Activated T-cell treated with anti-CD3 and anti-CD28 coated beads, Interleukin-2, amount 50 U/mL, for 4 hours (primary cell): Measurements from ENCODE around the gene TMEM53. TPM values are rescaled to one million over a fixed set of nuclear protein-coding genes. Genes with fewer than 3 reads are reported as not detected.

Source experiments
- ATAC-seq, 2 donors: fragments of 200-7000 bp; cut with Tn5 transposase; one replicate each; pipeline ENCODE4 v1.10.0; 2021
- DNase-seq: peaks from one replicate; pipeline ENCODE4 v3.0.0-alpha.2; 2020
- H3K27me3 Mint-ChIP-seq: one replicate; pipeline ENCODE4 v1.8.0; 2021; ENCODE audit warnings: low read depth, mixed read lengths
- H3K36me3 Mint-ChIP-seq: one replicate; pipeline ENCODE4 v1.8.0; 2022; ENCODE audit warnings: mixed read lengths; ENCODE audit not compliant: insufficient read depth
- H3K4me1 Mint-ChIP-seq: one replicate; pipeline ENCODE4 v1.8.0; 2021; ENCODE audit warnings: low read depth, mixed read lengths
- H3K4me3 Mint-ChIP-seq: one replicate; pipeline ENCODE4 v1.8.0; 2021; ENCODE audit warnings: mild to moderate bottlenecking, moderate library complexity, mixed read lengths
- H3K9me3 Mint-ChIP-seq: one replicate; pipeline ENCODE4 v1.8.0; 2021; ENCODE audit warnings: mixed read lengths
- total RNA-seq, 3 donors: library from RNA; stranded (reverse); gene quantifications; one replicate each; pipeline ENCODE4 v1.2.1, GENCODE V29; 2021

Gene TMEM53
- total RNA-seq, 3 donors from 2014 or later, result 1.8 to 3.6 (median 2.2) TPM

DNA sequence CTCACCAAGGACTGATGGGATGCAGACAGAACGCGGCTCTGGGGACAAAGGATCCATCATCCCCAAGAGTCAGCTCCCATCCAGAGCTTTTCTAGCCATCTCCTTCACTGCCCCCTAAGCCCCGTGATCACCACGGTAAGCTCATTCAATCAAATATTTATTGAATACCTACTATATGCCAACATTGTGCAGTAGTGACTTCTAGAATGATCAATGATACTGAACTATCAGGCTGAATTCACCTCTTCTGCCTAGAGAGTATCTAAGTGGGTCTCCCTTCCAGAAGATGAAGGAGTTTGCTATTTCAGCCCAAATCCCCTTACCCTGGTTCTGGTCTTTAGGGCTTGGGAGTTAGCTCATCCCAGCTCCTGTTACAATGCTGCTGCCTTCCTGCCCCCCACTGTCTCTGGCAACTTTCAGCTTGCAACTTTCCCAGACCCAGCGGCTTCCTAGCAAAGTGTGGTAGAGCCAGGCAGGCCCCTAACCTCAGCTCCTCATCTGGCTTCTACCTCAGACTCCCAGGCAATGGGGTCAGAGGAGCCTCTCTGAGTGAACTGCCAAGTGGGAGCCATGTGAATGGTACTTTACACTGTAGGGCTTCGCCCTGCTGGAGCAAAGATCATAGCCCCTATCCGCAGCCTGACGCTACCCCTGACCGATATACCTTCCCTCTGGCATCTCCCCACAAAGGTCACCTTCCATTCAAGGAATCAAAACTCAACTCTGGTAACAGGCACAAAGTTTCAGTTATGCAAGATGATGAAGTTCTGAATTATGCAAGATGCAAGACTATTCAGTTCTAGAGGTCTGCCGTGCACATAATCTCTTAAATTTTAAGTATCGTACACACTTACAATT, 20.9 kb downstream of the TMEM53 start:
- ATAC-seq (no peak), DNase-seq (no peak)
- Mint-ChIP-seq H3K4me1 (no peaks in the 10 kb centered on the region), H3K4me3 (no peak overlapping the region), H3K27me3 (no peaks in the 10 kb centered on the region), H3K9me3 (no peaks in the 10 kb centered on the region), H3K36me3 (peaks cover 15% of the 10 kb centered on the region)

DNA sequence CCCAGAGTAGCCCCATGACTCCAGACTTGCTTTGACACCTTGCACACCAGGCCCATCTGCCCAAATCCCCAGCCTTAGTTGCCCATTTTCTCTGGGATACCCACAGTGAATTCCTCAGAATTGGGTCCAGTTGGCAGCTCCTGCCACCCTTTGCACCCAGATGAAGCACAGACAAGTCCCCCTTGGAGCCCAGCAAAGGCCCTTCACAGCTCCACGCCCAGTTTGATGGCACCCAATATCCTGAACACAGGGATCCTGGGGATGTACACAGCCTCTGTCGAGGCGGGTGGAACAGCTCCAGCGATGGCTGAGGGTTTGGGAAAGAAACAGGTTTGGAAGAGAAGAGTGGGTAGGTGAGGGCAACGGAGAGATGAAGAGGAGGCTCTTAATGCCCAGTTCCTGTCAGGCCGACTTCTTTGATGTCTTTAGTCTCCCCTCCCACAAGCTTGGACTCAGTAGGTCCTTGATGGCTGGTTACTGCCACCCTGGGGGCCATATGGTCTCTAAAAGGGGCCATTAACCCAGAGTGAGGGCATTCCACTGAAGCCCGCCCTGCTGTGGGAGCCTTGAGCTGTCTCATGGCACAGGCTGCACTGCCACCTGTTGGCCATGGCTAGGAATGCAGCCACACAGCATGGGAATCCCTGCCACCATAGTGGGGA, 21.7 kb downstream of the TMEM53 start:
- H3K27me3 Mint-ChIP-seq, result no peaks in the 10 kb centered on the region
- peaks cover 15% of the 10 kb centered on the region for H3K36me3 Mint-ChIP-seq
- DNase-seq (peak; percentile 74), ATAC-seq (peak; percentile 89 to 94)
- H3K9me3 Mint-ChIP-seq, result no peaks in the 10 kb centered on the region
- no peaks in the 10 kb centered on the region for H3K4me1 Mint-ChIP-seq
- no peak overlapping the region for H3K4me3 Mint-ChIP-seq

DNA sequence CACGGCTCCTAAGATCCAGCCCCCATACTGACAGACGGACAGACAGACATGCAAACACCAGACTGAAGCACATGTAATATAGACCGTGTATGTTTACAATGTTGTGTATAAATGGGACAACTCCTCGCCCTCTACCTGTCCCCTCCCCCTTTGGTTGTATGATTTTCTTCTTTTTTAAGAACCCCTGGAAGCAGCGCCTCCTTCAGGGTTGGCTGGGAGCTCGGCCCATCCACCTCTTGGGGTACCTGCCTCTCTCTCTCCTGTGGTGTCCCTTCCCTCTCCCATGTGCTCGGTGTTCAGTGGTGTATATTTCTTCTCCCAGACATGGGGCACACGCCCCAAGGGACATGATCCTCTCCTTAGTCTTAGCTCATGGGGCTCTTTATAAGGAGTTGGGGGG, 23.2 kb downstream of the TMEM53 start:
- Mint-ChIP-seq H3K9me3 (no peaks in the 10 kb centered on the region), H3K27me3 (no peaks in the 10 kb centered on the region), H3K4me3 (no peak overlapping the region), H3K4me1 (no peaks in the 10 kb centered on the region), H3K36me3 (peaks cover 20% of the 10 kb centered on the region)
- no peak for DNase-seq
- no peak for ATAC-seq

DNA sequence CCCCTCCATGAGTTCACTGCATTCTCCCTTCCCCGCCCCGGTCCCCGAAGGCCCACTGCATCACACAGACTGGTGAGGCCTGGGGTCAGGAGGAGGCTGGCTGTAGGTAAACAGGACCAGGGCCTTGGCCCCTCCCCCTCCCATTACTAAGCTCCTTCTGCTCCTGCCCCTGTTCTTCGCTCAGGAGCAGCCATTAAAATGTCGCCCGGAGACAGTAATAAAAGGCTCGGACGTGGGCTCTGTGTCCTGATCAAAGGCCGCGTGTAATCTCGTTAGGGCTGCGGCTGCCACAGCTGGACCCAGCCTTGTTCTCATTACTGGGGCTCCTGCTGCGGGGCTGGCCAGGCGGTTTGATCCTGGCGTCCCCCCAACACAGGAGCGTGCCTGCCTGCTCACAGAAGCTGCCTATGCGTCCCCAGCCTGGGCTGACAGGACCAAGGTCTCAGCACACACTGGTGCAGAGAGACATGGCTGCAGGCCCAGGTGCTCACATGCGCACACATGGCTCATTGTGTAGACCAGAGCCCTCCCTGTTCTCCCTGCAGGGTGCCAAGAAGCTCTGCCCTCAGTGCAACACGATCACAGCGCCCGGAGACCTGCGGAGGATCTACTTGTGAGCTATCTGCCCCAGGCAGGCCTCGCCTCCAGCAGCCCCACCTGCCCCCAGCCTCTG, 24.0 kb downstream of the TMEM53 start:
- Mint-ChIP-seq H3K4me3 (no peak overlapping the region), H3K27me3 (no peaks in the 10 kb centered on the region), H3K36me3 (peaks cover 20% of the 10 kb centered on the region), H3K4me1 (no peaks in the 10 kb centered on the region), H3K9me3 (no peaks in the 10 kb centered on the region)
- DNase-seq (no peak), ATAC-seq (no peak)

DNA sequence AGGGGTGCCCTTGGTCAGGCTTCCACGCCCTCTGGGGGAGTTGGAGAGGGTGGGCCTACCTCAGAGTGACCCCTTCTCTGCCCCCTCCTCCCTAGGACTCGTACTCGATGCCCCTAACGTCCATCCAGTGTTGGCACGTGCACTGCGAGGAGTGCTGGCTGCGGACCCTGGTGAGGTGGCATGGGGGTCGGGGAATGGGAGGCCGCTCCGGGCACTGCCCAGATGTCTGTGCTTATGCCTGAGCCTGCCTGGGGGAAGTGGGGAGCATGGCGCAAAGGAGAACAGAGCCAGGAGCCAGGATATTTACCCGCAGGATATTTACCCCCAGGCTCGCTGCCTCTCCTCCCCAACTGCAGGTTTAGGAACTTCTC, 24.5 kb downstream of the TMEM53 start:
- Mint-ChIP-seq H3K4me1 (no peaks in the 10 kb centered on the region), H3K9me3 (no peaks in the 10 kb centered on the region), H3K27me3 (no peaks in the 10 kb centered on the region), H3K36me3 (peaks cover 23% of the 10 kb centered on the region), H3K4me3 (no peak overlapping the region)
- ATAC-seq, result no peak
- no peak for DNase-seq

DNA sequence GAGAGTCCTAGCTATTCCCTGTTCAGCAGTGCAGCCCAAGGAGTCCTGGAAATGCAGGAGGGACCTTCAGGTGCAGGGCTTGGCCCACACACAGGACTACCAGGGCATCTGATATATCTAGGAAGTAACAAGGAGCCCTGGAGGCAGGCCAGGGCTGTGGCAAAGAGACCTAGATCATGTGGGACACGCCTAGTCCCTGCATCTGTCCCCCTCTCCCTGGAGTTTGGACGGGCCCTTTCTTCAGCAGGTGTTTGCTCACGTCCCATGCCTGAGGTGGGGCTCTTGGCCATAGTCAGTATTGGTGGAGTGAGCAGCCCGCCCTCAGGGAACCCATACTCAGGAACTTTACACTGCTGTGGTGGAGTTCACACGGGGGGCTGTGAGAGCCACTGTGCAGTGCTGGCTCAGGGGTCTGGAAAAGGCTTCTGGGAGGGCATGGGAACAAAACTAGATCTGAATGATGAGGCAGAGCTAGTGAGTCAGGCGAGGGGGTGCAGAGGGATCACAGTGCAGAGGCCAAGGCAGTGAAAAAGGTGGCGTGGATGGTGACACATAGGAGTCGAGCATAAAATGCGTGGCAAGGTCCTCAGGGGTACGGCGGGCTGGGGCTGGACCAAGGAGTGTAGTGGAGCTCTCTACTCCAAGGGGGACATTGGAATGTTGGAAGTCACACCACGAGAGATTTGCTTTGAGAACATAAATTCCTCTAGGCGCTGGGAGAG, 25.6 kb downstream of the TMEM53 start:
- no peak for ATAC-seq
- H3K36me3 Mint-ChIP-seq, result peaks cover 26% of the 10 kb centered on the region

DNA sequence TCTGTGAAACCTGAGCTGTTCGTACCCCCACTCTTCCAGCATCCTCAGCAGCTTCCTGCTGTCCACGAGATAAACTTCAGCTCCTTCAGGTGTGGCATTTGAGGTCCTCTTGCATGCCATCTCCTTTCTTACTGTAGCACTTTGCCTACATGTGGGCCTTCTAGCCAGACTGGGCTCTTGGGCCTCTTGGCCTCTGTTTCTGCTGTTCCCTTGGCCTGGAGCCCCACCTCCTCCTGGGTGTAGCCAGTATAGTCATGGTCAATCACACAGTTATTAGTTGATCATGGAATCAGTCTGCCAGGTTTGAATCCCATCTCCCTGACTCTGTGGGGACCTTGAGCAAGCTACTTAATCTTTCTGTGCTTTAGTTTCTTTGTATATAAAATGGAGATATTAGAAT, 26.4 kb downstream of the TMEM53 start:
- DNase-seq (no peak), ATAC-seq (no peak)
- Mint-ChIP-seq H3K27me3 (no peaks in the 10 kb centered on the region), H3K36me3 (peaks cover 31% of the 10 kb centered on the region), H3K4me1 (no peaks in the 10 kb centered on the region), H3K9me3 (no peaks in the 10 kb centered on the region), H3K4me3 (no peak overlapping the region)

More for the DNA sequence above, 25.6 kb downstream of the TMEM53 start:
- no peak overlapping the region for H3K4me3 Mint-ChIP-seq
- no peak for DNase-seq
- no peaks in the 10 kb centered on the region for H3K9me3 Mint-ChIP-seq
- H3K27me3 Mint-ChIP-seq, result no peaks in the 10 kb centered on the region
- H3K4me1 Mint-ChIP-seq, result no peaks in the 10 kb centered on the region

DNA sequence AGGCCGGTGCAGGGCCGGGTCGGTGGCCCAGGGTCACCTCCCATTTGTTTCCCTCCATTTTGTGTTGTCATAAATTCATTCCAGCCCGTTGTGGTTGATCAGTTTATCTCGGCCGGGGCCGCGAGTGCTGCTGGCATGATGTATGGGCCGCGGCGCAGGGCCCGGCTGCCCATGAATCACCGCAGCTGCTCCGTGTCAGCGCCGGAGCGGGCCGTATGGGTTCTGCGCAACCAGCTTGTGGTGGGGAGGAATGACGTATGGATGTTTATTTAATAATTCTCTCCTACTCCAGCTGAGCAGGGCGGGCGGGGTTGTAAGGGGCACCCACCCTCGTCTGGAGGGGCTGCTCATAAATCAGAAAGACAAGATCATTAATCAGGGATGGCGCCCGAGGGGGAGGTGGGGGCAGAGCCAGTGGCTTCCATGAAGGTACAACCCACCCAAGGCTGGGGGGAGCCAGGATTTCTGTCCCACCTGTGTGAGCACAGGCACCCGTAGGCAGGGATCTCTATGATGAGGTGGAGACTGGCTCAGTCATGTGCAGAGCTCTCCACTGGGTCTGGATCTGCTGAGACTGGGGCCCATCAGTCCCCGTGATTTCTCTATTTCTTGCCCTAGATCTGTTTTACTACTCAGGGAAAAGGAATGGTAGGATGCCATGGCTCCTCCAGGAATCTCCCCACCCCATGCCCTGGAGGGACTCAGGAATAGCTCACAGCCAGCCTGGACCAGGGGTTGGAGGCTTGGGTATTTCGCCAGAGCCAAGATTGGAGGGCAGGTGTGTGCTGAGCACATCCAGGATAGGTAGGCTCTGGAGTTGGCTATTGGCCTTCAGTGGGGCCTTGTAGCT, 27.8 kb downstream of the TMEM53 start:
- Mint-ChIP-seq H3K4me1 (no peaks in the 10 kb centered on the region), H3K36me3 (peaks cover 40% of the 10 kb centered on the region)

DNA sequence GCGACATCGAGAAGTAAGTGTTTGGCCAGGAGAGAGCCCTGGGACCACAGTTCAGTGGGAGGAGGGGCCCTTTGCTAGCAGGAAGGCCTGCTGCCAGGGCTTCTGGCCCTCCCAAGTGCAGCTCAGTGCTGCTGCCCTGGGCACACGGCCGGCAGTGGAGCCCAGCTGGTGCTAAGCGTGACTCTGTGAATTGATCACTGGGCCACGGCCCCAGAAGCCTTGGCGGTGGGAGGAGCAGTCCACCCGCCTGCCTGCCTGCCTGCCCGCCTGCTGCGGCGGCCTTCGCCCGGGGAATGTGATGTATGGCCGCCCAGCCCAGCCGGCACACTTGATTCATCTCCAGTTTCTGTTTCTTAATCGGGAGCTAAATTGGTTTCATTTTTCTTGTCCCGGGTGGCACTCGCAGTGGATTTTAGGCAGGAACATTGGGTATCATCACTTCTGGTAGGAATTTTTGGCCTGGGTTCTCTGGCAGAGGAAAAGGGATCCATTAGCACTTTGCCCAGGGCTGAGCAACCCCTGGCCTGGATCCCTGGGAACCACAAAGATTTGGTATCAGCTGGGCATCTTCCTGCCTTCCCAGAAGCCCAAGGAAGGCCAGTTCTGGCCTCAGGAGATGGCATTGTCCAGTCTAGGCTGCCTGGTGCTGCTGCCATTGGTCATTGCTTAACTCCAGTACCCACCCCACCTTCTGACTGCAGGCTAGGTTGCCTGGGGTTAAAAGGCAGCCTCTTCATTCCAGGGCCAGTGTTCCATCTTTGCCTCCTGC, 28.6 kb downstream of the TMEM53 start:
- H3K9me3 Mint-ChIP-seq, result no peaks in the 10 kb centered on the region
- H3K27me3 Mint-ChIP-seq, result no peaks in the 10 kb centered on the region
- H3K4me1 Mint-ChIP-seq, result no peaks in the 10 kb centered on the region
- DNase-seq, result no peak
- H3K4me3 Mint-ChIP-seq, result no peak overlapping the region
- peaks cover 35% of the 10 kb centered on the region for H3K36me3 Mint-ChIP-seq
- no peak for ATAC-seq

More for the DNA sequence above, 27.8 kb downstream of the TMEM53 start:
- Mint-ChIP-seq H3K27me3 (no peaks in the 10 kb centered on the region), H3K4me3 (no peak overlapping the region), H3K9me3 (no peaks in the 10 kb centered on the region)
- ATAC-seq (no peak), DNase-seq (no peak)

DNA sequence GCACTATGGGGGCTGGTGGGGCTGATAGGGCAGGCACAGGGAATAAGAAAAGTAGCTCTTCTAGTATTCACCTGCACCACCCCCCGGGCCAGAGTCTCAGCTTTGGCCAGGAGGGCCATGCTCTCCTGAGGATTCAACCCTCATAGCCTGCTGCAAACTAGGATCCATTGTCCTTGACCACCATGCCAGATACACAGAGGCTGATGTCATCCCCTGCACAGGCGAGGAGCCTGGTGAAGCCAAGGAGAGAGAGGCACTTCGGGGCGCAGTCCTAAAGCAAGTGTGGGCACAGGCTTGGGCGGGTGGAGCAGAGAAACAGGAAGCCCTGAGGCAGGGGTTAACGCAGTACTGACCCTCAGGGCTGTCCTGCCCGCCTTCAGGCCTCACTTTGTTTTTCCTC, 29.5 kb downstream of the TMEM53 start:
- no peaks in the 10 kb centered on the region for H3K27me3 Mint-ChIP-seq

DNA sequence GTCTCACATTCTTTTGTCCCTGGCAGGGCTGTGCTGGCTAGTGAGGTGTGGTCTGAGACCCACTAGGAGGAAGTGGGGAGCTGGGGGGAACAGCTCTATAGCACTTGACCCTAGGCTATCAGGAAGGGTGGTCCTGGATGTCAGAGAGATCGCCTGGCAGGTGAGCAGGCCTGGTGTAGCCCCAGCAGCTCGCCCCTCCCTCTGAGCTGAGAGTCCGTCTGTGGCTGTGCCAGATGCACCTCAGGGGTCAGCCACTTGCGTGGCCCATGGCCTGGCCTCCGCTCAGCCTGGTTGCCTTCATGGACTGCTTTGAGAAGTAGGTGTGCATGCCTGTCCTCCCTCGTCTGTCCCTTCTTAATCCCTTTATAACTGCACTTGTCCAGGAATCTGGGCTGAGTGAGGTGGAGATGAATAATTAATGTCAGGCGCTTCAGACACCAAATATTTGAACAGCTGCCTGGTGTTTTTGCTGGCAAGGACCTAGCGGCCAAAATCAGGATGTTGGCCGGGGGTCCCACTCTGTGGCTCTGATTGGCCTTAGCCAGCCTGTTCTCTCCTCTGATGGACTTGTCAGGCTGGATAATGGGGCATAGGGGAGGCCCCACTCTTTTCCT, 30.5 kb downstream of the TMEM53 start:
- Mint-ChIP-seq H3K4me1 (no peaks in the 10 kb centered on the region), H3K27me3 (no peaks in the 10 kb centered on the region), H3K36me3 (peaks cover 26% of the 10 kb centered on the region)

More for the DNA sequence above, 29.5 kb downstream of the TMEM53 start:
- Mint-ChIP-seq H3K9me3 (no peaks in the 10 kb centered on the region), H3K4me1 (no peaks in the 10 kb centered on the region), H3K36me3 (peaks cover 32% of the 10 kb centered on the region), H3K4me3 (no peak overlapping the region)
- ATAC-seq, result no peak
- no peak for DNase-seq

DNA sequence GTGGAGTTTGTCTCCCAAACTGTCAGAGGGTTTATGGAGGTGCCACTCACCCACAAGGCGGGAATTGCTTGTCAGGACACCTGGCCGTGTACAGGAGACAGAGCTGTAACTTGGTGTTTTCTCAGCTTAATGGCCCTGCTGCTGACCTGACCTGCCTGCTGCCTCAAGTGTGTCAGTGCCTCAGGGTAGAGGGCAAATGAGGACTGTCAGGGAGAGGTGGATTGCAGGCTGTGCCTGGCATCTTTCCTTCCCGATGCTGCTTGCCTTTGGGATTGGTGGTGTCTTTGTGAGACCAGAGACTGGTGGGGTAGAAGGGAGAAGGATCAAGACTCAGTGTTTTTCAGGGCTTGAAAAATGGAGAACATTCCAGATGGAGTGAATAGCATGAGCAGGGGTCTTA, 31.4 kb downstream of the TMEM53 start:
- Mint-ChIP-seq H3K36me3 (peaks cover 31% of the 10 kb centered on the region), H3K9me3 (no peaks in the 10 kb centered on the region), H3K4me3 (no peak overlapping the region), H3K27me3 (no peaks in the 10 kb centered on the region), H3K4me1 (no peaks in the 10 kb centered on the region)
- ATAC-seq (no peak), DNase-seq (no peak)

More for the DNA sequence above, 30.5 kb downstream of the TMEM53 start:
- Mint-ChIP-seq H3K9me3 (no peaks in the 10 kb centered on the region), H3K4me3 (no peak overlapping the region)
- no peak for DNase-seq
- ATAC-seq, result no peak

DNA sequence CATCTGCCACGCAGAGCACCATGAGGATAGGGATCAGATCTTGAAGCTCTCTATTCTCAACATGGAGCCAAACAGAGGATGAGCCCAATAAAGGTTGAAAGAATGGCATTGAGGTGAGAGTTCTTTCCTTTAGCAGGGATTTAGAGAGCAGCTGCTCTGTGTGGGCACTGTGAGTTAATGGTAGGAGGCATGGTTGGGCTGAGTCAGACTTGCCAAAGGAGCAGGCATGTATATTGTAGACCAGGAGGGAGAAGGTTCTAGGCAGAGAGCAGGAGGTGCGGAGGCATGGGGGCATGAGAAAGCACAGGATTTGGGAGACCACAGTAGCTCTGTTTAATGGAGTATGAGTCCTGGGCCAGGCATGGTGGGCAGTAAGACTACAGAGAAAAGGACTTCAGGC, 32.0 kb downstream of the TMEM53 start:
- Mint-ChIP-seq H3K4me3 (no peak overlapping the region), H3K27me3 (no peaks in the 10 kb centered on the region), H3K36me3 (peaks cover 33% of the 10 kb centered on the region), H3K9me3 (no peaks in the 10 kb centered on the region), H3K4me1 (no peaks in the 10 kb centered on the region)
- DNase-seq, result no peak
- no peak for ATAC-seq
